Astrocyte (in vitro differentiated cells and primary cell): Measurements from ENCODE around the gene ANKRA2. TPM values are rescaled to one million over a fixed set of nuclear protein-coding genes. Genes with fewer than 3 reads are reported as not detected.

Source experiments
- DNase-seq: peaks from one replicate; pipeline ENCODE4 v3.0.0-alpha.2; 2010; ENCODE audit warnings: low read depth
- FAIRE-seq: peaks from 2 replicates; lab custom pipeline; 2011; peaks lifted over from hg19 to GRCh38; lab: Jason Lieb, UNC
- H2AFZ ChIP-seq: 2 replicates; pipeline ENCODE4 v1.6.0; 2012; ENCODE audit warnings: low read depth, low read length, inconsistent platforms
- H3K27ac ChIP-seq: 2 replicates; pipeline ENCODE4 v1.5.1; 2011; ENCODE audit warnings: low read depth, low read length, inconsistent platforms
- H3K27me3 ChIP-seq: 2 replicates; pipeline ENCODE4 v1.6.0; 2011; ENCODE audit warnings: low read length, inconsistent platforms; ENCODE audit not compliant: insufficient read depth
- H3K36me3 ChIP-seq: 2 replicates; pipeline ENCODE4 v1.5.1; 2011; ENCODE audit warnings: low read length, inconsistent platforms; ENCODE audit not compliant: insufficient read depth
- H3K4me1 ChIP-seq: 2 replicates; pipeline ENCODE4 v1.5.1; 2011; ENCODE audit warnings: low read length, inconsistent platforms; ENCODE audit not compliant: insufficient read depth
- H3K4me2 ChIP-seq: 2 replicates; pipeline ENCODE4 v1.6.0; 2012; ENCODE audit warnings: low read length, inconsistent platforms
- H3K4me3 ChIP-seq: 2 replicates; pipeline ENCODE4 v1.5.1; 2011; ENCODE audit warnings: low read depth, mild to moderate bottlenecking, low read length, inconsistent platforms; ENCODE audit not compliant: insufficient read depth
- H3K79me2 ChIP-seq: 2 replicates; pipeline ENCODE4 v1.6.0; 2012; ENCODE audit warnings: mild to moderate bottlenecking, low read length, inconsistent platforms; ENCODE audit not compliant: insufficient read depth
- H3K9ac ChIP-seq: 2 replicates; pipeline ENCODE4 v1.6.0; 2012; ENCODE audit warnings: mild to moderate bottlenecking, low read length, inconsistent platforms
- H3K9me3 ChIP-seq: 2 replicates; pipeline ENCODE4 v1.5.1; 2012; ENCODE audit warnings: low read depth, mild to moderate bottlenecking, low read length, inconsistent platforms; ENCODE audit not compliant: insufficient read depth
- H4K20me1 ChIP-seq: 2 replicates; pipeline ENCODE4 v1.6.0; 2012; ENCODE audit warnings: low read length, inconsistent platforms; ENCODE audit not compliant: insufficient read depth
- H3K27ac Mint-ChIP-seq: one replicate; pipeline ENCODE4 v1.8.0; 2021; ENCODE audit warnings: mild to moderate bottlenecking, mixed read lengths; ENCODE audit not compliant: unreplicated experiment
- H3K27me3 Mint-ChIP-seq: one replicate; pipeline ENCODE4 v1.8.0; 2021; ENCODE audit warnings: low read depth, mixed read lengths; ENCODE audit not compliant: unreplicated experiment
- H3K36me3 Mint-ChIP-seq: one replicate; pipeline ENCODE4 v1.8.0; 2021; ENCODE audit warnings: low read depth, mixed read lengths; ENCODE audit not compliant: unreplicated experiment
- H3K4me1 Mint-ChIP-seq: one replicate; pipeline ENCODE4 v1.8.0; 2021; ENCODE audit warnings: low read depth, mixed read lengths; ENCODE audit not compliant: unreplicated experiment
- H3K4me3 Mint-ChIP-seq: one replicate; pipeline ENCODE4 v1.8.0; 2021; ENCODE audit warnings: mild to moderate bottlenecking, moderate library complexity, mixed read lengths; ENCODE audit not compliant: unreplicated experiment
- H3K9me3 Mint-ChIP-seq: one replicate; pipeline ENCODE4 v1.8.0; 2021; ENCODE audit warnings: mild to moderate bottlenecking, mixed read lengths; ENCODE audit not compliant: unreplicated experiment
- EZH2 ChIP-seq: IDR thresholded peaks from 2 replicates; pipeline ENCODE4 v1.6.1; 2012; ENCODE audit warnings: mild to moderate bottlenecking, low read length, inconsistent platforms; ENCODE audit not compliant: insufficient read depth
- total RNA-seq: library from RNA; stranded (reverse); gene quantifications from 2 replicates; pipeline ENCODE4 v1.2.1, GENCODE V29; 2021
- TF ChIP-seq, protein P1 (sequence below): IDR thresholded peaks from 2 replicates; pipeline ENCODE4 v1.5.1; 2011; ENCODE audit warnings: low read depth, mild to moderate bottlenecking, inconsistent platforms, low read length, moderate library complexity; ENCODE audit not compliant: insufficient read depth

The ANKRA2 gene
- total RNA-seq, 1 donor from 2014 or later: 12.7 TPM

DNA sequence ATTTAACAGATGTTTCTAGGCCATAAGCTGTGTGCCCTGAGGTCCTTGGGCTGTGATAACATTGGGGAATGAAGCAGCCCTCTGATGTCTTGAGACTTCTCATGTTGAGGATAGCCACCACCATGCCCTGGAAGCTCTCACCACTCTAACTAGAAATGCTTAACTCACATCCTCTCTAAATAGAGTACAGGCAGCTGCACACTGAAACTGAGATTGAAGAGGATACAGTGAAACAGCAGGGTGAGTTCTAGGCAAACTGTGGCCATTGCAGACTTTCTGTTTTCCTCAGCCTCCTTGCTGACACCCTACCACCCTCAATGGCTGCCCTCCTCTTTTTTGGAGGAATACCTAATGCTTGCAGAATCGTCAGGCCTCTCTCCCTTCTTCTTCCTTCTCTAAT is 22.5 kb upstream of the ANKRA2 start:
- DNase-seq (no peak), FAIRE-seq (no peak)
- Histone ChIP-seq H4K20me1 (no peaks in the 10 kb centered on the region), H3K36me3 (no peaks in the 10 kb centered on the region), H3K79me2 (no peaks in the 10 kb centered on the region), H3K4me3 (no peak overlapping the region), H3K9me3 (no peaks in the 10 kb centered on the region), H2AFZ (no peak overlapping the region), H3K4me2 (no peak overlapping the region), H3K4me1 (peaks cover 13% of the 10 kb centered on the region), H3K9ac (no peak overlapping the region), H3K27ac (no peak overlapping the region), H3K27me3 (no peaks in the 10 kb centered on the region)
- H3K4me1 Mint-ChIP-seq: peaks cover 5% of the 10 kb centered on the region
- peaks cover 11% of the 10 kb centered on the region for H3K36me3 Mint-ChIP-seq
- no peak overlapping the region for H3K27ac Mint-ChIP-seq
- TF ChIP-seq EZH2: no peak
- TF ChIP-seq, protein P1, sequence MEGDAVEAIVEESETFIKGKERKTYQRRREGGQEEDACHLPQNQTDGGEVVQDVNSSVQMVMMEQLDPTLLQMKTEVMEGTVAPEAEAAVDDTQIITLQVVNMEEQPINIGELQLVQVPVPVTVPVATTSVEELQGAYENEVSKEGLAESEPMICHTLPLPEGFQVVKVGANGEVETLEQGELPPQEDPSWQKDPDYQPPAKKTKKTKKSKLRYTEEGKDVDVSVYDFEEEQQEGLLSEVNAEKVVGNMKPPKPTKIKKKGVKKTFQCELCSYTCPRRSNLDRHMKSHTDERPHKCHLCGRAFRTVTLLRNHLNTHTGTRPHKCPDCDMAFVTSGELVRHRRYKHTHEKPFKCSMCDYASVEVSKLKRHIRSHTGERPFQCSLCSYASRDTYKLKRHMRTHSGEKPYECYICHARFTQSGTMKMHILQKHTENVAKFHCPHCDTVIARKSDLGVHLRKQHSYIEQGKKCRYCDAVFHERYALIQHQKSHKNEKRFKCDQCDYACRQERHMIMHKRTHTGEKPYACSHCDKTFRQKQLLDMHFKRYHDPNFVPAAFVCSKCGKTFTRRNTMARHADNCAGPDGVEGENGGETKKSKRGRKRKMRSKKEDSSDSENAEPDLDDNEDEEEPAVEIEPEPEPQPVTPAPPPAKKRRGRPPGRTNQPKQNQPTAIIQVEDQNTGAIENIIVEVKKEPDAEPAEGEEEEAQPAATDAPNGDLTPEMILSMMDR: no peak
- no peaks in the 10 kb centered on the region for H3K9me3 Mint-ChIP-seq
- H3K27me3 Mint-ChIP-seq: no peaks in the 10 kb centered on the region
- H3K4me3 Mint-ChIP-seq: no peak overlapping the region

DNA sequence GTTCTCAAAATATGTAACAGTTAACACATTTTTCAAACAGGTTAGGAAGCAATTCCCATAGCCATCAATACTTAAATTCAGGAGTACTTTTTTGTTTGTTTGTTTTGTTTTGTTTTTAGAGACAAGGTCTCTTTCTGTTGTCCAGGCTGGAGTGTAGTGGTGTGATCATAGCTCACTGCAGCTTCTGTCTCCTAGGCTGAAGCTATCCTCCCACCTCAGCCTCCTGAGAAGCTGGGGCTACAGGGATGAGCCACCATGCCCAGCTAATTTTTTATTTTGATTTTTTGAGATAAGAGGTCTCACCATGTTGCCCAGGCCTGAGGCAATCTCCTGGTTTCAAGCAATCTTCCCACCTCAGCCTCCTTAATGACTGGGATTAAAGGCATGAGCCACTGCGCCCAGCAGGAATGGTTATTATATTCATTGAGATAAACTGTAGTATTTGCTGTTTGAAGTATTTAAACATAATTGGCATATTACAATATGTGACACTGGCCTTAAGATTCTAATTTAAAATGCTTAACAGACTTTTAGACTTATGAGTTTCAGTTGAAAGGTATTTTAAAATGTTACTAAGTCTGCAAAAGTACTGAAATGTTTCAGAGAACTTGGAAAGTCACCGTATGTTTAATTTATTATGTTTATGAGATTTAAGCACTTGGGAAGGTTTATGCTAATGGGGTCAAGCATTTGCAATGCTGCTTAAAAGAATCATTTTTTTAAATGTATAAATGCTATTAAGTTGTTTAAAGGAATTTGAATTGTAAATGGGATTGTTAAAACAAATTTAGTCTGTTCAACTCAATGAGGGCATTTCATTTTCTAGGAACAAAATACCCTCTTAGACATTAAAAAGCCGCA is 17.1 kb upstream of the ANKRA2 start:
- H3K27ac ChIP-seq: no peak overlapping the region
- no peaks in the 10 kb centered on the region for H3K9me3 ChIP-seq
- FAIRE-seq (no peak), DNase-seq (no peak)
- no peaks in the 10 kb centered on the region for H4K20me1 ChIP-seq
- Mint-ChIP-seq H3K9me3 (no peaks in the 10 kb centered on the region), H3K36me3 (peaks cover 14% of the 10 kb centered on the region), H3K27me3 (no peaks in the 10 kb centered on the region), H3K4me1 (no peaks in the 10 kb centered on the region), H3K4me3 (no peak overlapping the region), H3K27ac (no peak overlapping the region)
- H3K9ac ChIP-seq: no peak overlapping the region
- H3K4me3 ChIP-seq: no peak overlapping the region
- no peaks in the 10 kb centered on the region for H3K79me2 ChIP-seq
- TF ChIP-seq, protein P1: no peak
- no peak for TF ChIP-seq EZH2
- no peaks in the 10 kb centered on the region for H3K27me3 ChIP-seq
- H2AFZ ChIP-seq: no peak overlapping the region
- no peaks in the 10 kb centered on the region for H3K4me1 ChIP-seq
- H3K4me2 ChIP-seq: no peak overlapping the region
- H3K36me3 ChIP-seq: peaks cover 26% of the 10 kb centered on the region

DNA sequence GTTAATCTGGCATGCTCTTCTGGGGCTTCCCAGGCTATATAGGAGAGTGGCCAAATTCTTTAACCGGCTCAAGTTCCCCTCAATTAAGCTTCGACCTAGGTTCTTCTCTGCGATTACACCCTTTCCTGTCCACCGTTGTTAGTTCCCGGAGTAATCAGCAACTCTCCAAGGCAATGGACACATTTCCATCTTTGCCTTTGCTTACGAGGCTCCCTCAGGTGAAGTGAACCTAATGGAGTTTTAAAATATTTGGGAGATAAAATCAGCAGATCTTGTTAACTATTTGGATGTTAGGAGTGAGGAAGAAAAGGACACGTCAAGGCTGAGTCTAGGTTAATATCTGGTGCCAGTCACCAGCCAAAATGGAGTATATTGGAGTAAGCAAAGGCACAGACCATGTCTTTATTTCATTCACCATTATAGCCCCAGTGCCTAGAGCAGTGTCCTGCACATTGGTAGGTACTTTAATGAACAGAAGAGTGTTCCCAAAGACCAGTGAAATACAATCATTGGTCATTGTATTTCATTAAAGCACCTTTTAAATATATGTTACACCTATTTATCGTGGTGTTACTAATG is 619 bp upstream of the ANKRA2 start:
- no peaks in the 10 kb centered on the region for H4K20me1 ChIP-seq
- peak overlapping the region; percentile 97 for H3K27ac ChIP-seq
- Mint-ChIP-seq H3K27me3 (no peaks in the 10 kb centered on the region), H3K4me1 (peaks cover 14% of the 10 kb centered on the region), H3K36me3 (peaks cover 3% of the 10 kb centered on the region), H3K4me3 (peak overlapping the region; percentile 98), H3K27ac (peak overlapping the region; percentile 100), H3K9me3 (no peaks in the 10 kb centered on the region)
- peaks cover 65% of the 10 kb centered on the region for H3K79me2 ChIP-seq
- H2AFZ ChIP-seq: peak overlapping the region; percentile 96
- H3K27me3 ChIP-seq: no peaks in the 10 kb centered on the region
- peaks cover 17% of the 10 kb centered on the region for H3K36me3 ChIP-seq
- DNase-seq (peak; percentile 23), FAIRE-seq (peak; percentile 26)
- H3K9me3 ChIP-seq: no peaks in the 10 kb centered on the region
- H3K4me1 ChIP-seq: peaks cover 19% of the 10 kb centered on the region
- peak overlapping the region; percentile 89 for H3K4me3 ChIP-seq
- peak overlapping the region; percentile 88 for H3K4me2 ChIP-seq
- TF ChIP-seq, protein P1: no peak
- no peak for TF ChIP-seq EZH2
- peak overlapping the region; percentile 94 for H3K9ac ChIP-seq
